Dorsolateral prefrontal cortex (tissue), 118 donors: Measurements from ENCODE around the gene ZNF469. TPM values are rescaled to one million over a fixed set of nuclear protein-coding genes. Genes with fewer than 3 reads are reported as not detected.

Source experiments
- total RNA-seq, 120 experiments: library from RNA; stranded (reverse); gene quantifications; one replicate each; pipeline versions ENCODE4 v1.2.3 to v1.2.4, GENCODE V29; 2022

Gene ZNF469
- total RNA-seq, 120 experiments from 2014 or later: 2.5 to 11.5 (median 5.7) TPM

Other genes starting within 250 kb of the ZNF469 start
- gene ZFPM1, start 70.3 kb downstream of the ZNF469 start, total RNA-seq: 10 to 100 TPM in 21 of 120 experiments, 1 to 10 TPM in 99; 4.0 to 14.7 (median 7.2) TPM
- gene ZC3H18, start 187.4 kb downstream of the ZNF469 start, total RNA-seq: 10 to 100 TPM; 29.2 to 64.6 (median 46.8) TPM